Measurements from ENCODE around the gene TRIM44. TPM values are rescaled to one million over a fixed set of nuclear protein-coding genes. Genes with fewer than 3 reads are reported as not detected.
"Not testable (repeated sequence)": the region's sequence is repeated elsewhere in the genome, so short reads cannot be mapped to it uniquely, and the experiment has no call there.

The TRIM44 gene
- total RNA-seq, 1 donor from 2014 or later = 9.7 TPM

- FAIRE-seq (no peak), DNase-seq (ENCODE audit: low read depth) (no peak)
- no peaks in the 10 kb centered on the region for H3K27me3 ChIP-seq (ENCODE audit: control insufficient read depth, insufficient read depth, low read length)
- no peak for TF ChIP-seq CTCF (IDR thresholded peaks at IDR 0.05; ENCODE audit: insufficient read depth, low read length, severe bottlenecking)
- H3K36me3 ChIP-seq (ENCODE audit: control insufficient read depth, insufficient read depth, low read length) = no peaks in the 10 kb centered on the region
- no peak overlapping the region for H3K4me3 ChIP-seq (ENCODE audit: low read depth, low read length)
Measured at GRCh38 chr11:35709376-35709775, 46.8 kb downstream of the TRIM44 start.

- no peaks in the 10 kb centered on the region for H3K27me3 ChIP-seq (ENCODE audit: control insufficient read depth, insufficient read depth, low read length)
- no peaks in the 10 kb centered on the region for H3K36me3 ChIP-seq (ENCODE audit: control insufficient read depth, insufficient read depth, low read length)
- H3K4me3 ChIP-seq (ENCODE audit: low read depth, low read length) = no peak overlapping the region
- TF ChIP-seq CTCF (IDR thresholded peaks at IDR 0.05; ENCODE audit: insufficient read depth, low read length, severe bottlenecking) = peak; percentile 18
- FAIRE-seq (no peak), DNase-seq (ENCODE audit: low read depth) (peak; percentile 14)
Measured at GRCh38 chr11:35711173-35711910, 48.8 kb downstream of the TRIM44 start.

- Histone ChIP-seq H3K4me3 (ENCODE audit: low read depth, low read length) (no peak overlapping the region), H3K27me3 (ENCODE audit: control insufficient read depth, insufficient read depth, low read length) (no peaks in the 10 kb centered on the region), H3K36me3 (ENCODE audit: control insufficient read depth, insufficient read depth, low read length) (no peaks in the 10 kb centered on the region)
- FAIRE-seq (no peak), DNase-seq (ENCODE audit: low read depth) (no peak)
- no peak for TF ChIP-seq CTCF (IDR thresholded peaks at IDR 0.05; ENCODE audit: insufficient read depth, low read length, severe bottlenecking)
Measured at GRCh38 chr11:35711924-35712323, 49.3 kb downstream of the TRIM44 start.

GRCh38 chr11:35712533-35712932 is 50.0 kb downstream of the TRIM44 start:
- Histone ChIP-seq H3K4me3 (ENCODE audit: low read depth, low read length) (no peak overlapping the region), H3K27me3 (ENCODE audit: control insufficient read depth, insufficient read depth, low read length) (no peaks in the 10 kb centered on the region), H3K36me3 (ENCODE audit: control insufficient read depth, insufficient read depth, low read length) (no peaks in the 10 kb centered on the region)
- no peak for DNase-seq (ENCODE audit: low read depth)
- TF ChIP-seq CTCF (IDR thresholded peaks at IDR 0.05; ENCODE audit: insufficient read depth, low read length, severe bottlenecking) = no peak
- FAIRE-seq = no peak

- FAIRE-seq = peak; percentile 55
- H3K36me3 ChIP-seq (ENCODE audit: control insufficient read depth, insufficient read depth, low read length) = no peaks in the 10 kb centered on the region
- peak; percentile 5 for DNase-seq (ENCODE audit: low read depth)
- TF ChIP-seq CTCF (IDR thresholded peaks at IDR 0.05; ENCODE audit: insufficient read depth, low read length, severe bottlenecking) = no peak
- no peak overlapping the region for H3K4me3 ChIP-seq (ENCODE audit: low read depth, low read length)
- no peaks in the 10 kb centered on the region for H3K27me3 ChIP-seq (ENCODE audit: control insufficient read depth, insufficient read depth, low read length)
Measured at GRCh38 chr11:35714882-35715627, 52.5 kb downstream of the TRIM44 start.

- H3K36me3 ChIP-seq (ENCODE audit: control insufficient read depth, insufficient read depth, low read length); DNase-seq (ENCODE audit: low read depth); H3K4me3 ChIP-seq (ENCODE audit: low read depth, low read length); H3K27me3 ChIP-seq (ENCODE audit: control insufficient read depth, insufficient read depth, low read length); FAIRE-seq: not testable (repeated sequence)
Measured at GRCh38 chr11:35715677-35716076, 53.1 kb downstream of the TRIM44 start.
